GM21367 (cell line): ENCODE data around the gene ZNRF2.
"Not testable (repeated sequence)": the region's sequence is repeated elsewhere in the genome, so short reads cannot be mapped to it uniquely, and the experiment has no call there.

Experiments used
- ATAC-seq: cut with Tn5 transposase; IDR thresholded peaks from one replicate; pipeline ENCODE4 v1.9.1; 2021; ENCODE audit not compliant: unreplicated experiment

Gene ZNRF2

DNA sequence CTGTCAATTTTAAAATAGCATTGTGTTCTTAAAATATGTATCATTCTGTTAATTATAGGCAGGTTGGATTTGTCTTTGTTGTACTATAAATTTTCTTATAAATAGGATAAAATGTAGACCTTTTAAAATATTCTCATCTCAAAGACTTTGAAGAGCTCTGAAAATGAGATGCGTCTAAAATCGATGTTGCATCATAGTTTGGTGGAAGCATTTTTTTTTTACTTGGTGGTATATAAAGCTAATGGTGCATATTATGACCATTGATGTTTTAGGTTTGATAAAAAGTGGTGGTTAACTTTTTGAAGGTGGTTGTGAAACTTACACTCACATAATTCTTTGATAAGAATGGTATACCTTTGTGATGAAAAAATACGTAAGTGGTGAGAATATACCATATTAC lies 69.1 kb downstream of the ZNRF2 start:
- ATAC-seq, result no peak

- no peak for ATAC-seq
Observed at GRCh38 chr7:30353932-30354607, 69.7 kb downstream of the ZNRF2 start.

- no peak for ATAC-seq
Observed at GRCh38 chr7:30354791-30355190, 70.4 kb downstream of the ZNRF2 start.

DNA sequence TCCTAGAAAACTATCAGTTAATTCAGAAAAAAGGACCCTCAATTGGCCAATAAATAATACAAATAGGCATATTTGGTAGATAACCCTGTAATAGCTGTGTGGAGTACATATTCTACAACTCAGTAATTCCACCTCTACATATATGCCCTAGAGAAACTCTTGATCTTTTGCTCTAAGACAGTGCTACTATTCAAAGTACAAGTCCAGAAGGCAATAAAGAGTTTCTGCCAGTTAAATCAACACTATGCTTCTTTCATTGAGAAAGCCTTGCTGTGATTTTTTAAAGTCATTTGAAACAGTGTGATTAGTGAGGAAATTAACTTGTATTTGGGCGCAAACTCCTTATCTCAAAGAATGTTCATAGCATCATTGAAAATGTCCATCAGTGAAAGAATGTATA lies 75.6 kb downstream of the ZNRF2 start:
- no peak for ATAC-seq

DNA sequence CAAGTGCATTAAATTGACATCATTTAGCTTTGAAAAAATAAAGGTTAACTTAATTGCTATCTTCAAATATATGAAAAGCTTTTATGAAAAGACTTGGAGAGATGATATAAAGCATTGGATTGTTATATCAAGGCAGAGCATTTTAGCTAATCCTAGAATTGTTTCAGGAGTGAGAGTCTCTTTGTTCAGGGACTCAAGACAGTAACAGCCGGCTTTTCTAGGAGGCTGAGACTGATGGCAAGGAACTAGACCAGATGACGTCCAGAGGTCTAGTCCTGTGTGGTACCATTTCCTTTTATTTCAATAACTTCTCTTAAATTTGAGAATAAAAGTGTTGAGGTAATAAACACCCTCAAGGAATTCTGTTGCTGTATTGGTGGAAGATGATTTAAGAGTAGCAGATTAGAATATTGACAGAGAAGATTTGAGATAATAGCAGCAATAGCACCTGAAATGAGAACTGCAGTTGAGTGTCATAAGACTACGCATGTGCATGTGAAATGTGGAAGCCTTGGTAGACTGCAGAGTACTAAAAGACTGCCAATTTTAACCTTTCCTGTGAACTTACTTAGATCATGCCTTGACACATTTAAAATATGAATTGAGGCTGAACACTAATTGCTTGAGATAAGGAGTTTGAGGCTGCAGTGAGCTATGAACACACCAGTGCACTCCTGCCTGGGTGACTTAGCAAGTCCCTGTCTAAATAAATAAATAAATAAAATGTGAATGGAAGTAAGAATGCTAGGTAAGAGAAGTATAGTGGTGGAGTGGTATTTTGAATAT lies 79.6 kb downstream of the ZNRF2 start:
- ATAC-seq, result no peak

DNA sequence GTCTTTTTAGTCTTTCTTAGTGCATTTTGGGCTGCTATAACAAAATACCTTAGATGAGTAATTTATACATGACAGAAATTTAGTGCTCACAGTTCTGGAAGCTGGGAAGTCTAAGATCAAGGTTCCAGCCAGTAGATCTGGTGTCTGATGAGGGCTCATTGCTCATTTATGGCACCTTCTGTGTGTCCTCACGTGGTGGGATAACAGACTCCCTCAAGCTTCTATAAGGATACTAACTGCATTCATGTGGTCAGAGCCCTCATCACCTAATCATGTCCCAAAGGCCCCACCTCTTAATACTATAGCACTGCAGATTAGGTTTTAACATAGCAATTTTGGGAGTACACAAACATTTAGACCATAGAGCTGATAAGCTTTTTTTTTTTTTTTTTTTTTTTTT lies 80.4 kb downstream of the ZNRF2 start:
- ATAC-seq, result no peak

- no peak for ATAC-seq
Observed at GRCh38 chr7:30365621-30366020, 81.2 kb downstream of the ZNRF2 start.

GRCh38 chr7:30366606-30367005 lies 82.2 kb downstream of the ZNRF2 start:
- ATAC-seq, result no peak

GRCh38 chr7:30367561-30367960 lies 83.2 kb downstream of the ZNRF2 start:
- ATAC-seq, result no peak

GRCh38 chr7:30369879-30370278 lies 85.5 kb downstream of the ZNRF2 start:
- ATAC-seq, result no peak

DNA sequence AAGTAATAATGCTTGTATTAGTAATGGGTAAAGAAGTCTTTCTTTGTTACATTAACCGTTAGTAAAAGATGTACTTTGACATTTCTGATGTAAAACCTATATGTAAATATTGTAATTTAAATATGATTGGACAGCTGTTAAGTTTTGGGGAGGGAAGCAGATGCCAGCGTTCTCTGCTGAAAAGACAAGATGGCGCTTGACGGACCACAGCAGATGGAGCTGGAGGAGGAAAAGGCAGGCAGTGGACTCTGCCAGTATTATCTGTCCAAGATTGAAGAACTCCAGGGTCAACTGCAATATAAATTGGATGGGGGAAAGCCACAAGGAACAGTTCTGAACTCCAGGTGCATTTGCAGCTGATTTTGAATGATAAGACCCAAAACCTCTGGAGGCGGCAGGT lies 86.9 kb downstream of the ZNRF2 start:
- ATAC-seq, result no peak

DNA sequence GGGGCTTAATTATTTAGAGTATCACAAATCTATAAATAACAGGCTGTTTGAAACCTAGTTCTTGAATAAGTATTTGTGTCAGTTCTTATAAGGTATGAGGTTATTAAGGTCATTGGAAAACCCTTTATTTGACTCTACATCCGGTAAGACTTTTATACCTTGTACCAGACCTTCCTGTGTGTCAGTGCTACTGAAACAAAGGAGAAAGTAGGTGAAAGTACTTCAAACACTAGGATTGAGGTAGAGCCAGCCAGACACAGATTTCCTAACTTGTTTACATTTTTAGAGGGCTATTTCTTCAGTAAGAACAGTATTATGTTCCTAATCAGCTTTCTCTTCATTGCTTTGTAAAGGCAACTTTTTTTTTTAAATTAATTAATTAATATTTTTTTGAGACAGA lies 93.9 kb downstream of the ZNRF2 start:
- no peak for ATAC-seq

DNA sequence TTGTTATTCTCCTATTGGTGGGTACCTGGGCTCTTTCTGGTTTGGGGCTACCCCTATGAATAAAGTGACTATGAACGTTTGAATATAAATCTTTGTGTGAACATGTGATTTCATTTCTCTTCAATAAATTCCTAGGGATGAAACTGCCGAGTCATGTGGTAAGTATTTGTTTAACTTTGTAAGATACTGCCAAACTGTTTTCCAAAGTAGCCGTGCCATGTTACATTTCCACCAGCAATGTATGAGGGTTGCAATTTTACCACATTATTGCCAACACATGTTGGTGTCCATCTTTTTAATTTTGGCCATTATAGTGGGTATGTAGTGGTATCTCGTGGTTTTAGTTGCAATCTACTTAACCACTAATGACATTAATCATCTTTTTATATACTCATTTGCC lies 94.7 kb downstream of the ZNRF2 start:
- no peak for ATAC-seq

DNA sequence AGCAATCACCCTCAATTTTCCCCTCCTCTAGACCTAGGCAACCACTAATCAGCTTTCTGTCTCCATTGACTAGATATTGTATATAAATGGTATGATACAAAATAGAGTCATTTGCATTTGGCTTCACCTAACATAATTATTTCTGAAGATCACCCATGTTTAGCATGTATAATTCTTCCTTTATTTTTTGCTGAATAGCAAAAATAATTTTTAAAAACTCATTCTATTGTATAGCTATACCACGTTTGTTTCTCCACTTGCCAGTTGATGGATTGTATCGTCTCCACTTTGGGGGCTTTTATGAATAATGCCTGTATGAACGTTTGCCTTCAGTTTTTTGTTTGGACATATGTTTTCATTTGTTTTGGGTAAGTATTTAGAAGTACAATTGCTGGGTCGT lies 95.3 kb downstream of the ZNRF2 start:
- no peak for ATAC-seq

- ATAC-seq, result no peak
Observed at GRCh38 chr7:30380294-30380693, 95.9 kb downstream of the ZNRF2 start.

- ATAC-seq, result not testable (repeated sequence)
Observed at GRCh38 chr7:30380824-30381223, 96.4 kb downstream of the ZNRF2 start.

DNA sequence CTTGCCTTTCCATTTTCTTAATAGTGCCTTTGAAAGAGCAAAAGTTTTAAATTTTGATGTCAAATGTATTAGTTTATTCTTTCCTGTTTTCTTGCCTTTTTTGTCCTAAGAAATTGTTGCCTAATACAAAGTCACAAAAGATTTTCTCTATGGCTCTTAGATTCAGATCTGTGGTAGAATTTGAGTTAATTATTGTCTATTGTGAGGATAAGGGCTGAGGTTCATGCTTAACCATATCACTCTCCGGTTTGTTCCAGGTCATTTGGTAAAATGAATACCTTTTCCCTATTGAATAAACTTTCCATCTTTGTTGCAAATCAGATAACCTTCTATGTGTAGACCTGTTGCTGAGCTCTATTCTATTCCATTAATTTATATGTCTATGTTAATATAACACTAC lies 98.2 kb downstream of the ZNRF2 start:
- no peak for ATAC-seq

GRCh38 chr7:30389791-30390190 lies 105.4 kb downstream of the ZNRF2 start:
- ATAC-seq, result no peak

DNA sequence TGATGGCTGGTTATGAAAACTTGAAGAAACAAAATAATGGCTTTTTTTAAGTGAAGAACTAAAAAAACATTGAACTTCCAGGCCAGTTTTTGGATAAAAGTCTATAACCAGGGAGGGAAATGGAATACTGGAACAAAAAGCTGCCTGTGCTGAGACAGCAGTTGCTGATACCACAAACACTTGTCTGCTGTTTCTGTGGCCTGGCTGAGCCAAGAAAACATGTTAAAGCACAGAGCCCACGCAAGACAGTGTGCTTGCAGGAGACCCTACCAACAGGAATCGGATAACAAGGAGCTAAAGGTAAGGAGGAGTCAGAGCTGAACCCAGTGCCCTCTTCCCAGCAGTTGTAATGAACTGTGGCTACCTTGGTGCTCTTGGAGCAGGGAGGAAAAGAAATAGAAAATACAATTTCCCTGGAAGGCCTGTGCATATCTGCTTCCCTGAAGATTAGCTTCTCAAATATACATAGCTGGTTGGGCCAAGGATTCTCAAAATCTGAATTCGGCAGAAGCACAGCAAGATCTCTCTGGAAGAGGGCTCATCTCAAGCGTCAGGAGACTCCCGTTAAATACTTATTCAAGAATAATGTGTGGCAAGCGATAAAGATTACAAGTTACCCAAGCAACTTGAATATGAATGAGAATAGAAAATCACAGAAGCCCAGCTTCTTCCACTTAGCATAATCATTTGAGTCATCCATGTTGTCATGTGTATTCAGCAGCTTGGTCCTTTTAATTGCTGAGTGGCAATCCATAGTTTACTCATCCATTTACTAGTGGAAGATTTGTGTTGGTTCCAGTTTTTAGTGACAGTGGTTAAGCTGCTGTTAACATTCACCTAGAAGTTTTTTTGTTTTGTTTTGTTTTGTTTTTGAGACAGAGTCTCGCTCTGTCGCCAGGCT lies 106.6 kb downstream of the ZNRF2 start:
- ATAC-seq, result no peak

DNA sequence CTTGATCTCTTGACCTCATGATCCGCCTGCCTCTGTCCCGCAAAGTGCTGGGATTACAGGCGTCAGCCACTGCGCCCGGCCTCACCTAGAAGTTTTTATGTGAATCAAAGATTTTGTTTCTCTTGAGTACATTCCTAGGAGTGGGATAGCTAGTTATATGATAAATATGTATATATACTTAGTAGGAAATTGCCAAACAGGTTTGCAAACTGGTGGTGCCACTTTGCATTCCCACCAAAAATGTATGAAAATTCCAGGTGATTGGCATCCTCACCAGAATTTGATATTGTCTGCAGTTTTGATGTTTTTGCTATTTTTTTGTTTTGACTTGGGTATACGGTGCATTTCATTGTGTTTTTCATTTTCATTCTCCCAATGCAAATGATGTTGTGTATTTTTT lies 107.4 kb downstream of the ZNRF2 start:
- no peak for ATAC-seq

DNA sequence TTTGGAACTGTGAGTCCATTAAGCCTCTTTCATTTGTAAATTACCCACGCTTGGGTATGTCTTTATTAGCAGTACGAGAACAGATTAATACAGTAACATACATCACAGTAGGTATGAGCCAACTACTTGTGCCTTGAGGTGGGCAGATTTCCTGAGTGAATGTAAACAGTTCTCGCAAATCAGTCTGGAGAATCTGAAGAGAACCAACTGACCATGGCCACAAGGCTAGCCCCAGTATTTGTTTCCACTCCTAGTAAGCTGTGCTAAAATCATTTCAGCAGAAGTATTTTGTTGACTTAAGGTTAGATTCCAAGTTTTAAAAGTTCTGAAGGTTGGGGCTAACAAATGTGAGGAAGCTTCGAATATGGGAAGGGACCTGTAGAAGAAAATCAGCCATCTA lies 111.3 kb downstream of the ZNRF2 start:
- ATAC-seq, result no peak

- no peak for ATAC-seq
Observed at GRCh38 chr7:30396389-30396788, 112.0 kb downstream of the ZNRF2 start.
